Measurements from ENCODE around the gene TRANK1. TPM values are rescaled to one million over a fixed set of nuclear protein-coding genes. Genes with fewer than 3 reads are reported as not detected.

Gene TRANK1
- total RNA-seq, 2 experiments from 2014 or later, result 84.3 to 93.1 TPM

DNA sequence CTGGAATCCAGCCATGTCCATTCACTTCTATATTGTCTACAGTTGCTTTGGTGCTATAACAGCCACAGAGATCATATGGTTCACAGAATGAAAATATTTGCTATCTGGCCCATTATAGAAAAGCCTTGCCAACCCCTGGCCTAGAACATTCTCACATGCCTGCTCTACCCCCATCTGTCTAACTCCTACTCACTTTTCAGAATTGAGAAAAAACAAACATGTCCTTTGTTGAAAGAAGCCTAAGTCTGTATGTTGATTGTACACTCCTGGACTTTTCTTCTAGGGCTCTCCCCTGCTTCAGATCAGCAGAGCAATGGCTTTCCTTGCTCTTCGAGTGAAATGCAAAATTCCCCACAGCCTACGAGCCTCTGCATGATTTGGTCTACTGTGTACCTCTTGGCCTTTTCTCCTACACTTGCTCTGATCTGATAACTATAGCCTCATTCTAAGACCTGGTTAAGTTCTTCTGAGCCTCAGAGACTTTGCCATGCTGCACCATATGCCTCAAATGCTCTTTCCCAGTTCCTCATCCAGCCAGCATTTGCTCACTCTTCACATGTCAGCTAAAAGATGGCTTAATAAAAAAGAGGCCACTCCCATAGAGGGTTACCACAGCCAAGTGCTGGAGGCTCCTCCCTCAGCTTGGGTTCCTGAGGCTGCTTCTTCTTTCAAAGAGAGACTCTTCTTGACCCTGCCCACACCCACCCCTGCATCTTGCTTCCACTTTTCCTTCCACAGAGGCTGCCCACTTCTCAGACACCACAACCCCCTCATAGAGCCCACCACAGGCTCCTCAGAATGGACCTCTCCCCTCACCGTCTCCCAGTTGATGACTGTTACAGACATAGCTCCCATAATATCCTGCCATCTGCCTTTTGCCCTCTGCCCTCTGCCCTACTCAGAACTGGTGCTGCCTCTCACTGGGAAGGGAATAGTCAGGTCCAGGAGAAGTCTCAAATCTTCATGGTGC lies 157.6 kb downstream of the TRANK1 start:
- no peaks in the 10 kb centered on the region for H3K36me3 Mint-ChIP-seq (ENCODE audit: low read depth)
- CTCF ChIA-PET, result interaction anchor here (0.5 to 1.3 kb wide), 2 partner anchors 15 to 82 kb away, joined by 3 to 5 read pairs; no protein-coding TSS in a partner anchor
- H3K4me1 Mint-ChIP-seq, result no peaks in the 10 kb centered on the region
- no peaks in the 10 kb centered on the region for H3K9me3 Mint-ChIP-seq
- POLR2A ChIA-PET, result no interaction called here
- no peak overlapping the region for H3K4me3 Mint-ChIP-seq
- H3K27ac Mint-ChIP-seq, result no peak overlapping the region
- peaks cover 26% of the 10 kb centered on the region for H3K27me3 Mint-ChIP-seq
- DNase-seq, result no peak

DNA sequence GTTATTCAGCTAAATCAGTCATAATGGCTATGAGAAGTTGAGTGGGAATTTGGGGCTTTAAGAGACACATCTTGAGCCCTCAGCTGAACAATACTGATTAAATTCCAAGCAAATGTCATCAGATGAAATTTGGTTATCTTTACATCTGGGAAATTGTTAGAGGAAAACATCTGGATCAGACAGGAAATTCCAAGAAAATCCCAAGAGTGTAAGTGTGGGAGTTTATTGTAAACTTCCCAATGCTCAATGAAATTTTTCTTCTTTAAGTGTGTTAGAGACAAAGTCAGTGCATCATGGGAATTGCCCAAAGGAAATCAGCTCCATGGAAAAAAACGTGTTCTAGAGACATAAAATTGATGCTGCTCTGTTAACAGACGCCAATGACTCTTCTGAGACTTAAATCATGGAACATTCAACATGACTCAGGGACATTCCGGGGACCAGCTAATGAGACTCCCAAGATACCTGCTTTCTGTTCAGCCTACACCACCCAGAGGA lies 160.7 kb downstream of the TRANK1 start:
- Mint-ChIP-seq H3K27ac (no peak overlapping the region), H3K36me3 (ENCODE audit: low read depth) (no peaks in the 10 kb centered on the region)

DNA sequence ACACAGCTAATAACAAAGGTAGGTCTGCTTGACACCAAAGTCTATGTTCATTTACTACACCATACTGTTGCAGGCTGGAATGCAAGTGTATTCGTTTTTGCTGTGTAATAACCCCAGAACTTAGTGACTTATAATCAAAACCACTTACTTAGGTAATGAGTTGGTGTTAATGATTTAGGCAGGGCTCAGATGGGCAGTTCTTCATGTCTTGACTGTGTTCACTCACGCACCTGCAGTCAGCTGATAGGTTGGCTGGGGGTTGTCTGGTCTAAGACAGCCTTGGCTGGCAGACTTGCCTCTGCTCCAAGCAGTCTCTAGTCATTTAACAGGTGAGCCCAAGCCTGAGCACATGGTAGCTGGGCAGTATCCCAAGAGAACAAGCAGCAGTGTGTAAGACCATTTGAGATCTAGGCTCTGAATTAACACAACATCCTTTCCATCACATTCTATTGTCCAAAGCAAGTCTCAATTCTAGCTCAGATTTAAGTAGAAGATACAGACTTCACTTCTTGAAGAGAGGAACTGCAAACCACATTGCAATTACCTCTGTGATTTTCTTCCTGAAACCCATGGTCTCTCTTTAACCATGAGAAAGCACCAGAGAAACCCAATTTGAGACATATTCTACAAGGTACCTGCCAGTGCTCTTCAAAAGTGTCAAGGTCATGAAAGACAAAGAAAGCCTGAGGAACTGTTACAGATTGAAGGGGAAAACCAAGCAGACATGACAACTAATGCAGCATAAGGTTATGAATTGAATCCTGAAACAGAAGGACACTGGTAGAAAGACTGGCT lies 167.2 kb downstream of the TRANK1 start:
- no peak for DNase-seq
- ChIA-PET CTCF (no interaction called here), POLR2A (no interaction called here)
- Mint-ChIP-seq H3K27ac (no peak overlapping the region), H3K36me3 (ENCODE audit: low read depth) (no peaks in the 10 kb centered on the region), H3K27me3 (peaks cover 29% of the 10 kb centered on the region), H3K4me1 (no peaks in the 10 kb centered on the region), H3K4me3 (no peak overlapping the region), H3K9me3 (no peaks in the 10 kb centered on the region)

More for the DNA sequence above, 160.7 kb downstream of the TRANK1 start:
- H3K9me3 Mint-ChIP-seq, result no peaks in the 10 kb centered on the region
- CTCF ChIA-PET, result interaction anchor here (1.2 kb wide), 1 partner anchor 30 kb away, joined by 4 read pairs; no protein-coding TSS in a partner anchor
- H3K27me3 Mint-ChIP-seq, result peaks cover 21% of the 10 kb centered on the region
- POLR2A ChIA-PET, result no interaction called here
- no peak for DNase-seq
- H3K4me1 Mint-ChIP-seq, result no peaks in the 10 kb centered on the region
- no peak overlapping the region for H3K4me3 Mint-ChIP-seq

Other genes with a start within 250 kb of the TRANK1 start
- not detected for gene DCLK3, start 180.5 kb downstream of the TRANK1 start, total RNA-seq
- 10 to 100 TPM; 20.0 to 21.3 TPM for gene EPM2AIP1, start 48.1 kb upstream of the TRANK1 start, total RNA-seq
- 10 to 100 TPM; 53.2 to 64.8 TPM for gene MLH1, start 48.5 kb upstream of the TRANK1 start, total RNA-seq
- gene LRRFIP2, start 229.5 kb upstream of the TRANK1 start, total RNA-seq, result 10 to 100 TPM; 27.1 to 30.1 TPM